Activated T-cell treated with anti-CD3 and anti-CD28 coated beads, Interleukin-2, amount 50 U/mL, for 4 hours (primary cell): ENCODE data around the gene CD163L1. TPM values are rescaled to one million over a fixed set of nuclear protein-coding genes. Genes with fewer than 3 reads are reported as not detected.
A peak's percentile ranks its signal among the peaks of the same experiment; 100 is the strongest.

ENCODE experiments used
- ATAC-seq, 2 donors: fragments of 200-7000 bp; cut with Tn5 transposase; one replicate each; pipeline ENCODE4 v1.10.0; 2021
- DNase-seq: peaks from one replicate; pipeline ENCODE4 v3.0.0-alpha.2; 2020
- H3K27me3 Mint-ChIP-seq: one replicate; pipeline ENCODE4 v1.8.0; 2021; ENCODE audit warnings: low read depth, mixed read lengths
- H3K36me3 Mint-ChIP-seq: one replicate; pipeline ENCODE4 v1.8.0; 2022; ENCODE audit warnings: mixed read lengths; ENCODE audit not compliant: insufficient read depth
- H3K4me1 Mint-ChIP-seq: one replicate; pipeline ENCODE4 v1.8.0; 2021; ENCODE audit warnings: low read depth, mixed read lengths
- H3K4me3 Mint-ChIP-seq: one replicate; pipeline ENCODE4 v1.8.0; 2021; ENCODE audit warnings: mild to moderate bottlenecking, moderate library complexity, mixed read lengths
- H3K9me3 Mint-ChIP-seq: one replicate; pipeline ENCODE4 v1.8.0; 2021; ENCODE audit warnings: mixed read lengths
- total RNA-seq, 3 donors: library from RNA; stranded (reverse); gene quantifications; one replicate each; pipeline ENCODE4 v1.2.1, GENCODE V29; 2021

CD163L1 gene
- under 1 TPM in 1 of 3 donors, not detected in 2; 0.40 TPM for total RNA-seq

DNA sequence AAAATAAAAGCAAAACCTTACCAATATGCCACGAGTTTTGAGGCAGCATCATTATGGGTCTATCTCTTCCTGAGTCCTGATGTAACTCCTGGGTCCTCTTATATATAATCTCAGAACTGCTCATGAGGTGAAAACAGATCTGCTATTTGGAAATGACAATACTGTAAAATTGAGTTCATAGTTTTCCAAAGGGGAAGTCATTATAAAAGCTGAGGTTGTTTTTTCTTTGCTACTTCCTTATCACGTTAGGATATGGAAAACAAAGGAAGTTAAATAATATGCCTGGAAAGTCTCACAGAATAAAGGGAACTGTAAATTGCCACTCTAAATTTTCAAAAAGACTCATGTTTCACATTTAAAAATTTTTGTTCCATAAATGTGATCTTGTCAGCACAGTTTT lies at the start of gene CD163L1:
Gene CD163L1 (minus strand): TSS at position 78 of the 400 bp plus-strand sequence. CDS start 26 bp downstream, at position 52.
- Mint-ChIP-seq H3K9me3 (peaks cover 4% of the 10 kb centered on the region), H3K36me3 (peaks cover 3% of the 10 kb centered on the region), H3K4me3 (no peak within 1 kb of the TSS), H3K27me3 (peaks cover 27% of the 10 kb centered on the region), H3K4me1 (peaks cover 5% of the 10 kb centered on the region)
- DNase-seq (no peak), ATAC-seq (no peak)

DNA sequence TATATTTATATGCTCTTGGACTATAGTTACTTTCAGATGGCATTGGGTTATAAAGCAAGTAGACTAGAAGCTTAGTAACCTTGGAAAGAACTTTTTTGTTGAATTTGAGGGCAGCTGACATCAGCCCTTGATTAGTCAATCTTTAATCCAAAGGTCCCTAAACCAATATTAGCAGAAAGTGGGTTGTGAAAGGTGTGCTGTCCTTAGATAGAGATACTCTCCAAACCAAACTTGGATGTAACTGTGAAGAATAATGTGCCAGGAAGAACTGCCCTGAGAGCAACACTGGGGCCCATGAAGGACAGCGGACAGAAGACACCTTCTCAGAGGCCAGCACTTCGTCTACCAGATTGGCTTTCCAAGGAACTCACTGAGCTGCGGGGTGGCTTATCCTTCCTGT lies 49.1 kb upstream of the CD163L1 start:
- no peaks in the 10 kb centered on the region for H3K36me3 Mint-ChIP-seq
- no peaks in the 10 kb centered on the region for H3K9me3 Mint-ChIP-seq
- ATAC-seq = no peak
- DNase-seq = no peak
- no peak overlapping the region for H3K4me3 Mint-ChIP-seq
- H3K4me1 Mint-ChIP-seq = no peaks in the 10 kb centered on the region
- H3K27me3 Mint-ChIP-seq = peaks cover 27% of the 10 kb centered on the region

DNA sequence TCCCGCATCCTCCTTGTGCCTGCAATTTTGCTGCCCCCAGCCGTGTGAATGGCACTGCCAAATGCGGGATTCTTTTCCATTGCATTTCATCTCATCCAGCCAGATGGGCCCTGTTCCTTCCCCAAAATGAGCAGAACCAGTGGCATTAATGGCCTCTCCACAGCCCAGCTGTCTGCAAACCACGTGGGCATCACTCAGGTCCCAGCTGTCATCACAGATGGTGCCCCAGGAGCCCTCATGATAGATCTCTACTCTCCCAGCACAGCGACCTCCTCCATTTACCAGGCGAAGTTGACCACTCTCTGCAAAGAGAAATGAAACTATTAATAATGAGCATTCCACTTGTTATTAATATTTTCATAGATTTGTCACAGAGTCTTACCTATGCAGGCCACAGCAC lies 42.6 kb upstream of the CD163L1 start:
- H3K27me3 Mint-ChIP-seq = peaks cover 4% of the 10 kb centered on the region
- DNase-seq (no peak), ATAC-seq (no peak)
- no peaks in the 10 kb centered on the region for H3K9me3 Mint-ChIP-seq
- H3K4me1 Mint-ChIP-seq = no peaks in the 10 kb centered on the region
- H3K36me3 Mint-ChIP-seq = no peaks in the 10 kb centered on the region
- no peak overlapping the region for H3K4me3 Mint-ChIP-seq

GRCh38 chr12:7485095-7485494 lies 41.1 kb upstream of the CD163L1 start:
- ATAC-seq (no peak), DNase-seq (no peak)
- Mint-ChIP-seq H3K4me1 (no peaks in the 10 kb centered on the region), H3K36me3 (no peaks in the 10 kb centered on the region), H3K27me3 (peaks cover 4% of the 10 kb centered on the region), H3K4me3 (no peak overlapping the region), H3K9me3 (no peaks in the 10 kb centered on the region)

DNA sequence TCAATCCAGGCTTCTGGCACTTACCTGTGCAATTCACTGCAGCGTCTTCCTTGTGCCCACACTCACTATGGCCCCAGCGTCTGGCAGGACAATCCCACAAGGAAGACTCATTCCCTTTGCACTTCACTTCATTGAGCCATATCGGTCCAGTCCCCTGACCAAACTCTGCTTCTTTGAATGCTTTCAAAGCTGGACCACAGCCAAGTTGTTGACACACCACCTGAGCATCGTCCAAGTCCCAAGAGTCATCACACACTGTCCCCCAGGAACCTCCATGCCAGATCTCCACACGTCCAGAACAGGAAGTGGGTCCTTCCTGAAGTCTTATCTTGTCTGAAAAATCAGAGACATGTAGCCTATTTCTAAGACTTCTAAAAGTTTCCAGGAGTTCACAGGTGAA lies 39.4 kb upstream of the CD163L1 start:
- no peak for ATAC-seq
- H3K36me3 Mint-ChIP-seq = no peaks in the 10 kb centered on the region
- H3K27me3 Mint-ChIP-seq = peaks cover 4% of the 10 kb centered on the region
- H3K9me3 Mint-ChIP-seq = no peaks in the 10 kb centered on the region
- no peaks in the 10 kb centered on the region for H3K4me1 Mint-ChIP-seq
- no peak for DNase-seq
- no peak overlapping the region for H3K4me3 Mint-ChIP-seq

DNA sequence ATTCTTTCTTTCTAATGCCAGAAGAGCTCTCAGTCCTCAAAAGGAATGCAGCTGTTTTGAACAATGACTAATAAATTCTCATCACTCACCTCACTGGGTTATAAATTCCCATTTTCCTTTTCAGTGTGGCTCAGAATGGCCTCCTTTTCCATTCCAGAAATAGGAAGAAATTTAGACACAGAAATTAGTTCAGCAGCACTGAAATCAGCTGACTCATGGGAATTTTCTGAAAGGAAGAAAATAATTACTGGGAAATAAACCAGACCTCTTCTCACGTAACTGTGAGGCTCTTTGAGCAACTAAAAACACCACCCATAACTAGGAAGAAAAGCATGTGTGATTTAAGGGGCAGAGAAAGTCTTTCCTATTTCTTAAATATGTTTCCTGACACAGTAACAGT lies 35.8 kb upstream of the CD163L1 start:
- H3K4me3 Mint-ChIP-seq = no peak overlapping the region
- no peaks in the 10 kb centered on the region for H3K4me1 Mint-ChIP-seq
- no peaks in the 10 kb centered on the region for H3K36me3 Mint-ChIP-seq
- no peak for DNase-seq
- ATAC-seq = no peak
- H3K27me3 Mint-ChIP-seq = peaks cover 2% of the 10 kb centered on the region
- no peaks in the 10 kb centered on the region for H3K9me3 Mint-ChIP-seq

- ATAC-seq = no peak
- Mint-ChIP-seq H3K4me3 (no peak overlapping the region), H3K36me3 (no peaks in the 10 kb centered on the region)
Observed at GRCh38 chr12:7472060-7472459, 28.1 kb upstream of the CD163L1 start.

GRCh38 chr12:7460375-7461259 lies 16.7 kb upstream of the CD163L1 start:
- ATAC-seq (peak; percentile 72 to 84), DNase-seq (peak; percentile 45)
- no peaks in the 10 kb centered on the region for H3K4me1 Mint-ChIP-seq
- H3K36me3 Mint-ChIP-seq = no peaks in the 10 kb centered on the region
- H3K9me3 Mint-ChIP-seq = no peaks in the 10 kb centered on the region
- H3K4me3 Mint-ChIP-seq = no peak overlapping the region
- H3K27me3 Mint-ChIP-seq = peaks cover 10% of the 10 kb centered on the region

More at GRCh38 chr12:7472060-7472459, 28.1 kb upstream of the CD163L1 start:
- H3K27me3 Mint-ChIP-seq = peaks cover 9% of the 10 kb centered on the region
- H3K9me3 Mint-ChIP-seq = no peaks in the 10 kb centered on the region
- no peak for DNase-seq
- no peaks in the 10 kb centered on the region for H3K4me1 Mint-ChIP-seq

GRCh38 chr12:7459973-7460372 lies 16.0 kb upstream of the CD163L1 start:
- no peaks in the 10 kb centered on the region for H3K36me3 Mint-ChIP-seq
- no peaks in the 10 kb centered on the region for H3K4me1 Mint-ChIP-seq
- peaks cover 9% of the 10 kb centered on the region for H3K27me3 Mint-ChIP-seq
- ATAC-seq = no peak
- no peak for DNase-seq
- no peaks in the 10 kb centered on the region for H3K9me3 Mint-ChIP-seq
- no peak overlapping the region for H3K4me3 Mint-ChIP-seq

DNA sequence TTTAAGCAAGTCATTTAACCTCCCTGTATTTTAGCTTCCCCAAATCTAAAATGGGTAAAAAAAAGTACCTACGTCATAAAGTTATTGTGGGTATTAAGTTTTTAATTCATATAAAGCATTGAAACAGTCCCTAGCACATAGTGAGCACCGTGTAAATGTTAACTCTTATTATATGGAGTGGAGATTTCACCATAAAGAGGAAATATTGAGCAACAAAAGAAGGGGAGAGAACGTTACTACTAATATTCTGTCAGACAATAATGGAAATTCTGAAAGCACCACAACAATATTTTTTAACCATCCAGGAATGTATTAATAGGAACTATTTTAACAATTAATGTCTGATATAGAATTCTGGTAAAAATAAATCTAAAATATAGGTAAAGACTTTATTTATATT lies 7.8 kb upstream of the CD163L1 start:
- peaks cover 6% of the 10 kb centered on the region for H3K9me3 Mint-ChIP-seq
- no peaks in the 10 kb centered on the region for H3K27me3 Mint-ChIP-seq
- DNase-seq (no peak), ATAC-seq (no peak)
- no peaks in the 10 kb centered on the region for H3K36me3 Mint-ChIP-seq
- no peak overlapping the region for H3K4me3 Mint-ChIP-seq
- no peaks in the 10 kb centered on the region for H3K4me1 Mint-ChIP-seq

GRCh38 chr12:7450667-7451066 lies 6.7 kb upstream of the CD163L1 start:
- Mint-ChIP-seq H3K9me3 (peaks cover 6% of the 10 kb centered on the region), H3K4me1 (no peaks in the 10 kb centered on the region), H3K4me3 (no peak overlapping the region), H3K36me3 (no peaks in the 10 kb centered on the region), H3K27me3 (no peaks in the 10 kb centered on the region)
- no peak for ATAC-seq
- DNase-seq = no peak

GRCh38 chr12:7448099-7448498 lies 4.1 kb upstream of the CD163L1 start:
- Mint-ChIP-seq H3K27me3 (peaks cover 2% of the 10 kb centered on the region), H3K4me1 (no peaks in the 10 kb centered on the region), H3K4me3 (no peak overlapping the region), H3K9me3 (no peaks in the 10 kb centered on the region), H3K36me3 (no peaks in the 10 kb centered on the region)
- DNase-seq (no peak), ATAC-seq (no peak)

GRCh38 chr12:7444537-7444936 lies 584 bp upstream of the CD163L1 start:
- Mint-ChIP-seq H3K4me3 (no peak overlapping the region), H3K4me1 (peaks cover 3% of the 10 kb centered on the region), H3K9me3 (peaks cover 3% of the 10 kb centered on the region), H3K36me3 (peaks cover 3% of the 10 kb centered on the region), H3K27me3 (peaks cover 22% of the 10 kb centered on the region)
- DNase-seq = no peak
- no peak for ATAC-seq

DNA sequence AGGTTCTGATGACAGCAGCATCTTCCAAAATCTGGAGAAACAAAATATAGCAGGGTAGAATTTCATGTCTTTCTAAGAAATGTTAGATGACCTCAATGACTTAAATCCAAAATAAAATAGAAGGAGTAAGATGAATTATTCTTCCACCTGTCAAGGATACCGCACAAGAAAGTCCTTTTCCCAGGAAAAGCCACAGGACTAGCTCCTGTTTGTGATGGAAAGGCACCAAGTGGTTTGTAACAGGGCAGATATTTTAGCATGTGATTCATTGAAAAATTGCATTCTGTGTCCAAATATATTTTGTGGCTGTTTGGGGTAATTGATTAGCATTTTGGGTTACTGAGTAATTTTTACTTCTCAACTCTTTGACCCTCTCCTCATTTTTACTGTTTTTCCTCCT lies 2.7 kb downstream of the CD163L1 start:
- H3K4me3 Mint-ChIP-seq = no peak overlapping the region
- H3K4me1 Mint-ChIP-seq = peaks cover 5% of the 10 kb centered on the region
- DNase-seq = no peak
- ATAC-seq = no peak
- peaks cover 33% of the 10 kb centered on the region for H3K27me3 Mint-ChIP-seq
- peaks cover 3% of the 10 kb centered on the region for H3K36me3 Mint-ChIP-seq
- peaks cover 4% of the 10 kb centered on the region for H3K9me3 Mint-ChIP-seq
